GM18519 (cell line): ENCODE results near the gene TRIM48.
"Not testable (repeated sequence)": the region's sequence is repeated elsewhere in the genome, so short reads cannot be mapped to it uniquely, and the experiment has no call there.

Experiments used
- ATAC-seq: cut with Tn5 transposase; IDR thresholded peaks from one replicate; pipeline ENCODE4 v1.9.1; 2021; ENCODE audit warnings: mild to moderate bottlenecking, moderate library complexity; ENCODE audit not compliant: unreplicated experiment, low FRiP score

TRIM48 gene, protein sequence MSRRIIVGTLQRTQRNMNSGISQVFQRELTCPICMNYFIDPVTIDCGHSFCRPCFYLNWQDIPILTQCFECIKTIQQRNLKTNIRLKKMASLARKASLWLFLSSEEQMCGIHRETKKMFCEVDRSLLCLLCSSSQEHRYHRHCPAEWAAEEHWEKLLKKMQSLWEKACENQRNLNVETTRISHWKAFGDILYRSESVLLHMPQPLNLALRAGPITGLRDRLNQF

DNA sequence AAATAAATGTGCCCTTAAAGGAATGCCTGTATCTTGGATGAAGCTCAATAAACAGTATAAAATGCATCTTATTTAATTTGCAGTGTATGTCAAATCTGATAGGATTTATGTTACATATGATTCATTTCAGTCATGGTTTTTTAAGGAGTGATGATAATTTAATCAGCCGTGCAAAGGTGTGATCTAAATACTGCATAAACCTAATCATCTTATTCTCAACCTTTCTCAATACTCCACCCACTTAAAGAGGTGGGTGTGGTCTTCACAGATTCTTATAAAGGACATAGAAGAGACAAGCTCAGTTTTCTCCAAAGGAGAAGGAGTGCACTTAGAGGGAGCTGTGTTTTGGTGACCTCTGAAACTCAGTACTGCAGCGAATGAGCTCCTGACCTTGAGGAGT lies at the start of gene TRIM48:
Gene TRIM48, plus strand, starts transcription at position 301 of the 400 bp plus-strand sequence. CDS start 113 bp downstream, outside the sequence.
- not testable (repeated sequence) for ATAC-seq

DNA sequence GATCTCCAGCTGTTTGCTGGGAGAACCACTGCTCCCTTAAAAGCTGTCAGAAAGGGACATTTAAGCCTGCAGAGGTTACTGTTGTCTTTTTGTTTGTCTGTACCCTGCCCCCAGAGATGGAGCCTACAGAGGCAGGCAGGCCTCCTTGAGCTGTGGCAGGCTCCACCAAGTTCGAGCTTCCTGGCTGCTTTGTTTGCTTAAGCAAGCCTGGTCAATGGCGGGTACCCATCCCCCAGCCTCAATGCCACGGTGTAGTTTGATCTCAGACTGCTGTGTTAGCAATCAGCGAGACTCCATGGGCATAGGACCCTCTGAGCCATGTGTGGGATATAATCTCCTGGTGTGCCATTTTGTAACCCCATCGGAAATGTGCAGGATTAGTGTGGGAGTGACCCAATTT lies 23.6 kb upstream of the TRIM48 start:
- not testable (repeated sequence) for ATAC-seq

- ATAC-seq, result no peak
Observed at GRCh38 chr11:55263081-55263480, 1.1 kb downstream of the TRIM48 start.
